Measurements from ENCODE around the gene CACNA2D1. TPM values are rescaled to one million over a fixed set of nuclear protein-coding genes. Genes with fewer than 3 reads are reported as not detected.

The CACNA2D1 gene
- total RNA-seq, 1 donor from 2014 or later = 116 TPM

GRCh38 chr7:82419200-82419599, 24.4 kb downstream of the CACNA2D1 start:
- H3K9ac ChIP-seq (ENCODE audit: low read depth in 1 of 3, low read length in 3 of 3) = no peak overlapping the region
- H3K4me3 ChIP-seq (ENCODE audit: low read length in 3 of 3) = no peak overlapping the region
- H3K27ac ChIP-seq (ENCODE audit: low read depth, low read length) = no peak overlapping the region
- no peaks in the 10 kb centered on the region for H3K9me3 ChIP-seq (ENCODE audit: control insufficient read depth in 3 of 3, low read length in 3 of 3)
- peaks cover 0 to 10% (median 9%) of the 10 kb centered on the region in 3 donors for H3K4me1 ChIP-seq (ENCODE audit: control insufficient read depth in 3 of 3, insufficient read depth in 3 of 3, low read length in 3 of 3)
- no peaks in the 10 kb centered on the region for H3K36me3 ChIP-seq (ENCODE audit: control insufficient read depth in 3 of 3, insufficient read depth in 3 of 3, low read length in 3 of 3)
- no peaks in the 10 kb centered on the region for H3K27me3 ChIP-seq (ENCODE audit: control insufficient read depth in 3 of 3, insufficient read depth in 3 of 3, low read length in 3 of 3)

GRCh38 chr7:82417898-82418297, 25.7 kb downstream of the CACNA2D1 start:
- no peak overlapping the region for H3K9ac ChIP-seq (ENCODE audit: low read depth in 1 of 3, low read length in 3 of 3)
- no peaks in the 10 kb centered on the region for H3K9me3 ChIP-seq (ENCODE audit: control insufficient read depth in 3 of 3, low read length in 3 of 3)
- H3K4me1 ChIP-seq (ENCODE audit: control insufficient read depth in 3 of 3, insufficient read depth in 3 of 3, low read length in 3 of 3) = peaks cover 3 to 14% (median 9%) of the 10 kb centered on the region in 3 donors
- no peak overlapping the region for H3K4me3 ChIP-seq (ENCODE audit: low read length in 3 of 3)
- H3K36me3 ChIP-seq (ENCODE audit: control insufficient read depth in 3 of 3, insufficient read depth in 3 of 3, low read length in 3 of 3) = no peaks in the 10 kb centered on the region
- H3K27me3 ChIP-seq (ENCODE audit: control insufficient read depth in 3 of 3, insufficient read depth in 3 of 3, low read length in 3 of 3) = no peaks in the 10 kb centered on the region
- no peak overlapping the region for H3K27ac ChIP-seq (ENCODE audit: low read depth, low read length)

GRCh38 chr7:82416402-82416801, 27.2 kb downstream of the CACNA2D1 start:
- Histone ChIP-seq H3K27ac (ENCODE audit: low read depth, low read length) (peak overlapping the region; percentile 76), H3K4me1 (ENCODE audit: control insufficient read depth in 3 of 3, insufficient read depth in 3 of 3, low read length in 3 of 3) (peaks cover 9 to 14% (median 12%) of the 10 kb centered on the region in 3 donors)

GRCh38 chr7:82414389-82414788, 29.2 kb downstream of the CACNA2D1 start:
- Histone ChIP-seq H3K27ac (ENCODE audit: low read depth, low read length) (peak overlapping the region; percentile 45), H3K27me3 (ENCODE audit: control insufficient read depth in 3 of 3, insufficient read depth in 3 of 3, low read length in 3 of 3) (no peaks in the 10 kb centered on the region), H3K4me1 (ENCODE audit: control insufficient read depth in 3 of 3, insufficient read depth in 3 of 3, low read length in 3 of 3) (peaks cover 19 to 22% (median 19%) of the 10 kb centered on the region in 3 donors), H3K4me3 (ENCODE audit: low read length in 3 of 3) (no peak overlapping the region), H3K9ac (ENCODE audit: low read depth in 1 of 3, low read length in 3 of 3) (no peak overlapping the region), H3K9me3 (ENCODE audit: control insufficient read depth in 3 of 3, low read length in 3 of 3) (no peaks in the 10 kb centered on the region), H3K36me3 (ENCODE audit: control insufficient read depth in 3 of 3, insufficient read depth in 3 of 3, low read length in 3 of 3) (no peaks in the 10 kb centered on the region)

More at GRCh38 chr7:82416402-82416801, 27.2 kb downstream of the CACNA2D1 start:
- no peaks in the 10 kb centered on the region for H3K9me3 ChIP-seq (ENCODE audit: control insufficient read depth in 3 of 3, low read length in 3 of 3)
- no peak overlapping the region for H3K4me3 ChIP-seq (ENCODE audit: low read length in 3 of 3)
- peak overlapping the region; percentile 24 to 35 (median 34) for H3K9ac ChIP-seq (ENCODE audit: low read depth in 1 of 3, low read length in 3 of 3)
- no peaks in the 10 kb centered on the region for H3K27me3 ChIP-seq (ENCODE audit: control insufficient read depth in 3 of 3, insufficient read depth in 3 of 3, low read length in 3 of 3)
- H3K36me3 ChIP-seq (ENCODE audit: control insufficient read depth in 3 of 3, insufficient read depth in 3 of 3, low read length in 3 of 3) = no peaks in the 10 kb centered on the region

GRCh38 chr7:82413237-82413636, 30.3 kb downstream of the CACNA2D1 start:
- Histone ChIP-seq H3K36me3 (ENCODE audit: control insufficient read depth in 3 of 3, insufficient read depth in 3 of 3, low read length in 3 of 3) (no peaks in the 10 kb centered on the region), H3K9ac (ENCODE audit: low read depth in 1 of 3, low read length in 3 of 3) (no peak overlapping the region), H3K27me3 (ENCODE audit: control insufficient read depth in 3 of 3, insufficient read depth in 3 of 3, low read length in 3 of 3) (no peaks in the 10 kb centered on the region), H3K4me1 (ENCODE audit: control insufficient read depth in 3 of 3, insufficient read depth in 3 of 3, low read length in 3 of 3) (peaks cover 19 to 22% (median 22%) of the 10 kb centered on the region in 3 donors), H3K27ac (ENCODE audit: low read depth, low read length) (peak overlapping the region; percentile 9), H3K4me3 (ENCODE audit: low read length in 3 of 3) (no peak overlapping the region), H3K9me3 (ENCODE audit: control insufficient read depth in 3 of 3, low read length in 3 of 3) (no peaks in the 10 kb centered on the region)

- Histone ChIP-seq H3K27ac (ENCODE audit: low read depth, low read length) (peak overlapping the region; percentile 93), H3K4me1 (ENCODE audit: control insufficient read depth in 3 of 3, insufficient read depth in 3 of 3, low read length in 3 of 3) (peaks cover 19 to 22% (median 20%) of the 10 kb centered on the region in 3 donors), H3K9ac (ENCODE audit: low read depth in 1 of 3, low read length in 3 of 3) (peak overlapping the region in 1 of 3 donors; percentile 69), H3K27me3 (ENCODE audit: control insufficient read depth in 3 of 3, insufficient read depth in 3 of 3, low read length in 3 of 3) (no peaks in the 10 kb centered on the region), H3K9me3 (ENCODE audit: control insufficient read depth in 3 of 3, low read length in 3 of 3) (no peaks in the 10 kb centered on the region), H3K36me3 (ENCODE audit: control insufficient read depth in 3 of 3, insufficient read depth in 3 of 3, low read length in 3 of 3) (no peaks in the 10 kb centered on the region), H3K4me3 (ENCODE audit: low read length in 3 of 3) (no peak overlapping the region)
Observed at GRCh38 chr7:82411732-82412131, 31.8 kb downstream of the CACNA2D1 start.

- H3K36me3 ChIP-seq (ENCODE audit: control insufficient read depth in 3 of 3, insufficient read depth in 3 of 3, low read length in 3 of 3) = no peaks in the 10 kb centered on the region
- H3K27ac ChIP-seq (ENCODE audit: low read depth, low read length) = peak overlapping the region; percentile 93
- no peaks in the 10 kb centered on the region for H3K9me3 ChIP-seq (ENCODE audit: control insufficient read depth in 3 of 3, low read length in 3 of 3)
- peaks cover 13 to 22% (median 18%) of the 10 kb centered on the region in 3 donors for H3K4me1 ChIP-seq (ENCODE audit: control insufficient read depth in 3 of 3, insufficient read depth in 3 of 3, low read length in 3 of 3)
- H3K9ac ChIP-seq (ENCODE audit: low read depth in 1 of 3, low read length in 3 of 3) = peak overlapping the region; percentile 69 to 80 (median 74)
- peak overlapping the region; percentile 36 to 61 (median 53) for H3K4me3 ChIP-seq (ENCODE audit: low read length in 3 of 3)
- H3K27me3 ChIP-seq (ENCODE audit: control insufficient read depth in 3 of 3, insufficient read depth in 3 of 3, low read length in 3 of 3) = no peaks in the 10 kb centered on the region
Observed at GRCh38 chr7:82410461-82410860, 33.1 kb downstream of the CACNA2D1 start.

GRCh38 chr7:82406937-82407336, 36.6 kb downstream of the CACNA2D1 start:
- no peaks in the 10 kb centered on the region for H3K27me3 ChIP-seq (ENCODE audit: control insufficient read depth in 3 of 3, insufficient read depth in 3 of 3, low read length in 3 of 3)
- no peak overlapping the region for H3K4me3 ChIP-seq (ENCODE audit: low read length in 3 of 3)
- no peaks in the 10 kb centered on the region for H3K9me3 ChIP-seq (ENCODE audit: control insufficient read depth in 3 of 3, low read length in 3 of 3)
- H3K9ac ChIP-seq (ENCODE audit: low read depth in 1 of 3, low read length in 3 of 3) = no peak overlapping the region
- no peaks in the 10 kb centered on the region for H3K36me3 ChIP-seq (ENCODE audit: control insufficient read depth in 3 of 3, insufficient read depth in 3 of 3, low read length in 3 of 3)
- peaks cover 18 to 22% (median 20%) of the 10 kb centered on the region in 3 donors for H3K4me1 ChIP-seq (ENCODE audit: control insufficient read depth in 3 of 3, insufficient read depth in 3 of 3, low read length in 3 of 3)
- H3K27ac ChIP-seq (ENCODE audit: low read depth, low read length) = peak overlapping the region; percentile 54

GRCh38 chr7:82405301-82405700, 38.3 kb downstream of the CACNA2D1 start:
- H3K9ac ChIP-seq (ENCODE audit: low read depth in 1 of 3, low read length in 3 of 3) = peak overlapping the region in 1 of 3 donors; percentile 0
- no peaks in the 10 kb centered on the region for H3K9me3 ChIP-seq (ENCODE audit: control insufficient read depth in 3 of 3, low read length in 3 of 3)
- peak overlapping the region; percentile 77 for H3K27ac ChIP-seq (ENCODE audit: low read depth, low read length)
- H3K4me3 ChIP-seq (ENCODE audit: low read length in 3 of 3) = no peak overlapping the region
- H3K4me1 ChIP-seq (ENCODE audit: control insufficient read depth in 3 of 3, insufficient read depth in 3 of 3, low read length in 3 of 3) = peaks cover 16 to 19% (median 16%) of the 10 kb centered on the region in 3 donors
- H3K36me3 ChIP-seq (ENCODE audit: control insufficient read depth in 3 of 3, insufficient read depth in 3 of 3, low read length in 3 of 3) = no peaks in the 10 kb centered on the region
- no peaks in the 10 kb centered on the region for H3K27me3 ChIP-seq (ENCODE audit: control insufficient read depth in 3 of 3, insufficient read depth in 3 of 3, low read length in 3 of 3)

- no peaks in the 10 kb centered on the region for H3K36me3 ChIP-seq (ENCODE audit: control insufficient read depth in 3 of 3, insufficient read depth in 3 of 3, low read length in 3 of 3)
- H3K27me3 ChIP-seq (ENCODE audit: control insufficient read depth in 3 of 3, insufficient read depth in 3 of 3, low read length in 3 of 3) = no peaks in the 10 kb centered on the region
- H3K27ac ChIP-seq (ENCODE audit: low read depth, low read length) = peak overlapping the region; percentile 77
- H3K9ac ChIP-seq (ENCODE audit: low read depth in 1 of 3, low read length in 3 of 3) = peak overlapping the region; percentile 34 to 59 (median 46)
- peaks cover 11 to 13% (median 13%) of the 10 kb centered on the region in 3 donors for H3K4me1 ChIP-seq (ENCODE audit: control insufficient read depth in 3 of 3, insufficient read depth in 3 of 3, low read length in 3 of 3)
- H3K9me3 ChIP-seq (ENCODE audit: control insufficient read depth in 3 of 3, low read length in 3 of 3) = no peaks in the 10 kb centered on the region
- H3K4me3 ChIP-seq (ENCODE audit: low read length in 3 of 3) = peak overlapping the region in 1 of 3 donors; percentile 8
Observed at GRCh38 chr7:82404652-82405051, 38.9 kb downstream of the CACNA2D1 start.
